NT2/D1 (cell line): ENCODE data around the gene IRF3.

Source experiments
- SUZ12 ChIP-seq: IDR thresholded peaks from 2 replicates; pipeline ENCODE4 v1.6.1; 2011; ENCODE audit not compliant: insufficient read length, insufficient read depth; ENCODE audit errors: extremely low read depth
- ZNF274 ChIP-seq: IDR thresholded peaks from 2 replicates; pipeline ENCODE4 v1.6.1; 2011; ENCODE audit warnings: mild to moderate bottlenecking, low read depth, low read length

DNA sequence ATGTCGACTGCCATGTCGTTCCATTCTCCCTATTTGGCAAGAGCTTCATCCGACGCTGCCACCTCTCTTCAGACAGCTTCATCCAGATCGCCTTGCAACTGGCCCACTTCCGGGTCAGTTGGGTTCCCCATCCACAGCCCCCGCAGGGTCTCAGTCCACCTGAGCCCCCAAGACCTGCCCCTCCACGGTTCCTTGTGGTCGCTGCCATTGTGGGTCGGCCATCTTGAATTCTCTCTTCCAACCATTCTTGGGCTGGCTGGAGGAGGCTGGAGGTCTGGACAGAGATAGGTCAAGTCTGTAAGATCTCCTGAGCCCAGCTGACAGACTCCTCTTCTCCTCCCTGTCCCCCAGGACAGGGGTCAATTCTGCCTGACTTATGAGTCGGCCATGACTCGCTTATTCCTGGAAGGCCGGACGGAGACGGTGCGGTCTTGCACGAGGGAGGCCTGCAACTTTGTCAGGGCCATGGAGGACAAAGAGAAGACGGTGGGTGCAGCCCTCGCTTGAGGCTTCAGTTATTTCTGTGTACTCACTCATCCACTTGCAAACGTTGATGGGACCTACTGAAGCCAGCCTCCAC, 44.8 kb upstream of the IRF3 start:
- TF ChIP-seq ZNF274, result no peak
- TF ChIP-seq SUZ12, result no peak
